Measurements from ENCODE around the gene SHD.
A peak's percentile ranks its signal among the peaks of the same experiment; 100 is the strongest.
"Not testable (repeated sequence)": the region's sequence is repeated elsewhere in the genome, so short reads cannot be mapped to it uniquely, and the experiment has no call there.

SHD gene

DNA sequence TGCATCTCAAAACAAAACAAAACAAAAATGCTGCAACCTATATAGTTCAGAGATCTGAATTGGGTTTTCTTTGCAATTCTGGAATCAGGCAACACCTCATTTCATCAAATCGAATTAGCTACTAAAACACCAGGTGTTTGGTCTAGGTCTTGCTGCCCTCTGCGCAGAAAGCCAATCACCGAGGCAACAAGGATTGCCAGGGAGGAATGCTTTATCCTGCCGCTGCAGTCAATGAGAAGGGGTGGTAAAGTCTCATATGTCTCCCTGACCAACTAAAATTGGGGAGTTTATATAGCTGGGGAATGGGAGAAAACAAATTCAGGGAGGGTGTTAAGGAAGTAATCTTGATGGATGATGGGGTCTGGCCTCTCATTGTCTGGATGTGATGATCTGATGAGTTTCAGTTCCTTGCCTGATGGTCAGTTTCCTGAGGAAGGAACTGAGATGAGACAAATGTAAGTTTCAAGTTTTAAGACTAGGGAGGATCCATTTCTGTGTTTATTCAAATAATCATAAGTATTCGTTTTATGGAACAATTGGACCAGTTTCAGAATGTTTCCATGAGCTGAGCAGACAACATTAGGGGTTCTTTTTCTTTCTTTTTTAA lies 37.1 kb upstream of the SHD start:
- no peaks in the 10 kb centered on the region for H3K27me3 ChIP-seq (ENCODE audit: control insufficient read depth, insufficient read depth, low read length)
- H3K9me3 ChIP-seq (ENCODE audit: control insufficient read depth, insufficient read depth, low read length), result no peaks in the 10 kb centered on the region
- no peaks in the 10 kb centered on the region for H3K36me3 ChIP-seq (ENCODE audit: control insufficient read depth, insufficient read depth, low read length)
- H3K4me1 ChIP-seq (ENCODE audit: control insufficient read depth, insufficient read depth, low read length), result no peaks in the 10 kb centered on the region
- H3K4me3 ChIP-seq (ENCODE audit: low read depth, low read length), result no peak overlapping the region
- H3K9ac ChIP-seq (ENCODE audit: low read depth, low read length), result no peak overlapping the region
- no peak overlapping the region for H3K27ac ChIP-seq (ENCODE audit: low read depth, low read length)

DNA sequence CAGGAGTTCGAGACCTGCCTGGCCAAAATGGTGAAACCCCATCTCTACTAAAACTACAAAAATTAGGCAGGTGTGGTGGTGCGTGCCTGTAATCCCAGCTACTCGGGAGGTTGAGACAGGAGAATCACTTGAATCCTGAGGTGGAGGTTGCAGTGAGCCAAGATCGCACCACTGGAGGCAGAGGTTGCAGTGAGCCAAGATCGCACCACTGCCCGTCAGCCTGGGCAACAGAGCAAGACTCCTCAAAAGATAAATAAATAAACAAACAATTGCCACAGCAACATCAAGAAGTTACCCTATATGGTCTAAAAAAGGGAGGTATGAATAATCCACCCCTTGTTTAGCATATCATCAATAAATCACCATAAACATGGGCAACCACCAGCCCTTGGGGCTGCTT lies 33.1 kb upstream of the SHD start:
- not testable (repeated sequence) for H3K9ac ChIP-seq (ENCODE audit: low read depth, low read length); H3K27ac ChIP-seq (ENCODE audit: low read depth, low read length); H3K27me3 ChIP-seq (ENCODE audit: control insufficient read depth, insufficient read depth, low read length); H3K9me3 ChIP-seq (ENCODE audit: control insufficient read depth, insufficient read depth, low read length); H3K4me1 ChIP-seq (ENCODE audit: control insufficient read depth, insufficient read depth, low read length); H3K4me3 ChIP-seq (ENCODE audit: low read depth, low read length)
- peaks cover 19% of the 10 kb centered on the region for H3K36me3 ChIP-seq (ENCODE audit: control insufficient read depth, insufficient read depth, low read length)

DNA sequence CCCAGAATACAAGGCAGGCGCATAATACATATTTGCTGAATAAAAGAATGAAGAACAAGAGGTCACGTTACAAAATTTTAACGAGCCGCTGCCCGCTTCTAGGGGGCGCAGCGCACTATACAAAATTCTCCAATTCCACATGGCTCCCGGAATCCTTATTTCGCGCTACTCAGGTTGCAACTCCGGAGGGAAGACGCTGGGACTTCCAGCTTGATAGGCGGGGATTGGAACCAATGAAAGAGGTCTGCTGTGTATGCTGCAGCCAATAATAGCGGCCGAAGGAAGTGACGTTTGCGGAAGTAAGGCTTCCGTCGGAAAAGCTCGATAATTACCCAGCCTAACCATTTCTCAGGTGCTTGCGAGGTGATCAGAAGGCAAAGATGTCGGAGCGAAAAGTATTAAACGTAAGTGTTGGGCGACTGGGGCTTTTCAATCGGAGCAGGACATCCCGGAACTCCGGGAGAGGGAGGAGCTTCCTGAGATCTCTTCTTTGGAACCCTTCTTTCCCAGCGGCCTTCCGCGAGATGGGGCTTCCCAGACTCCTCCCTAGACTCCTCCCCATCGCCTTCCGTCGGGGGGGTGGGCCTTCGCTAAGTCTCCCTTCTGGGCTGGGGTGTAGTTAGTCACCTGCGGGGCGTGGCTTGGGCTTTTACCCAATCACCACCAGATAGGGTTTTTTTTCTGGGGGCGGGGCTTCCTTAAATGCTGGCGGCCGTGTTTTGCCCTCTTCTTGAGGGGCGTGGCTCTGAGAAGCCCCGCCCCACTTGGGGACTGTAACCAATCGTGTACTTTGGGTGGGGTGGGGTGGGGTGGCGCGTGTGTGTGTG lies 32.1 kb upstream of the SHD start, which contains the start of gene YJU2:
Gene YJU2, plus strand, starts transcription at position 314 of the 827 bp plus-strand sequence. Its CDS starts 67 bp downstream, at position 381.
- peak within 1 kb of the TSS; percentile 94 for H3K4me3 ChIP-seq (ENCODE audit: low read depth, low read length)
- H3K4me1 ChIP-seq (ENCODE audit: control insufficient read depth, insufficient read depth, low read length), result no peaks in the 10 kb centered on the region
- H3K9me3 ChIP-seq (ENCODE audit: control insufficient read depth, insufficient read depth, low read length), result no peaks in the 10 kb centered on the region
- no peaks in the 10 kb centered on the region for H3K27me3 ChIP-seq (ENCODE audit: control insufficient read depth, insufficient read depth, low read length)
- peak within 1 kb of the TSS; percentile 98 for H3K27ac ChIP-seq (ENCODE audit: low read depth, low read length)
- H3K9ac ChIP-seq (ENCODE audit: low read depth, low read length), result peak within 1 kb of the TSS; percentile 97
- H3K36me3 ChIP-seq (ENCODE audit: control insufficient read depth, insufficient read depth, low read length), result peaks cover 28% of the 10 kb centered on the region

DNA sequence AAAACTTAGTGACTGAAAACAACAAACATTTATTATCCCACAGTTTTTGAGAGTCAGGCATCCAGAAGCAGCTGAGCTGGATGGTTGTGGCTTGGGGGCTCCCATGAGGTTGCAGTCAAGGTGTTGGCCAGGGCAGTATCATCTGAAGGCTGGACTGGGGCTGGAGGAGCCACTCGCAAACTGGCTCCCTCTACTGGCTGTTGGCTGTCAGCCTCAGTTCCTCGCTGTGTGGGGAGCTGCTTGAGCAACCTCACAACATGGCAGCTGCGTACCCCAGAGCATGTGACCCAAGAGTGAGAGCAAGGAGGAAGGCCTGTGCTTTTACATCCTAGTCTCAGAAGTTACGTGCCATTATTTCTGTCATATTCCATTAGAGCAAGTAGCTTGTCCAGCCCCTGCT lies 22.5 kb upstream of the SHD start:
- no peak overlapping the region for H3K9ac ChIP-seq (ENCODE audit: low read depth, low read length)
- no peak overlapping the region for H3K4me3 ChIP-seq (ENCODE audit: low read depth, low read length)
- H3K4me1 ChIP-seq (ENCODE audit: control insufficient read depth, insufficient read depth, low read length), result no peaks in the 10 kb centered on the region
- peaks cover 11% of the 10 kb centered on the region for H3K9me3 ChIP-seq (ENCODE audit: control insufficient read depth, insufficient read depth, low read length)
- no peaks in the 10 kb centered on the region for H3K27me3 ChIP-seq (ENCODE audit: control insufficient read depth, insufficient read depth, low read length)
- H3K27ac ChIP-seq (ENCODE audit: low read depth, low read length), result no peak overlapping the region
- peaks cover 67% of the 10 kb centered on the region for H3K36me3 ChIP-seq (ENCODE audit: control insufficient read depth, insufficient read depth, low read length)

DNA sequence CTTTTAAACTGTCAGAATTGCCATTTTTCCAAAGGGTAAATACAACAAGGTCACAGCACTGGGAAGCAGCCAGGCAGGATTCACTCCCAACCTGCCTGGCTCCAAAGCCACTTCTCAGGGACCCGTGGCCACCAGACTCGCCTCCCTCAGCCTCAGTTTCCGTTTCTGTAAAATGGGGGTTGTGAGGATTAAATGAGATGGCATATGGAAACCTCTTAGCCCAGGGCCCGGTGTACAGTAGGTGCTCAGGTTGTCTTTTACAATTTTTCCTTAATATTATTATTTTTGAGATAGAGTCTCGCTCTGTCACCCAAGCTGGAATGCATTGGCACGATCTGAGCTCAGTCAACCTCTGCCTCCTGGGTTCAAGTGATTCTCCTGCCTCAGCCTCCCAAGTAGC lies 22.0 kb upstream of the SHD start:
- no peak overlapping the region for H3K9ac ChIP-seq (ENCODE audit: low read depth, low read length)
- no peaks in the 10 kb centered on the region for H3K4me1 ChIP-seq (ENCODE audit: control insufficient read depth, insufficient read depth, low read length)
- no peak overlapping the region for H3K27ac ChIP-seq (ENCODE audit: low read depth, low read length)
- no peak overlapping the region for H3K4me3 ChIP-seq (ENCODE audit: low read depth, low read length)
- peaks cover 11% of the 10 kb centered on the region for H3K9me3 ChIP-seq (ENCODE audit: control insufficient read depth, insufficient read depth, low read length)
- H3K27me3 ChIP-seq (ENCODE audit: control insufficient read depth, insufficient read depth, low read length), result no peaks in the 10 kb centered on the region
- H3K36me3 ChIP-seq (ENCODE audit: control insufficient read depth, insufficient read depth, low read length), result peaks cover 68% of the 10 kb centered on the region

DNA sequence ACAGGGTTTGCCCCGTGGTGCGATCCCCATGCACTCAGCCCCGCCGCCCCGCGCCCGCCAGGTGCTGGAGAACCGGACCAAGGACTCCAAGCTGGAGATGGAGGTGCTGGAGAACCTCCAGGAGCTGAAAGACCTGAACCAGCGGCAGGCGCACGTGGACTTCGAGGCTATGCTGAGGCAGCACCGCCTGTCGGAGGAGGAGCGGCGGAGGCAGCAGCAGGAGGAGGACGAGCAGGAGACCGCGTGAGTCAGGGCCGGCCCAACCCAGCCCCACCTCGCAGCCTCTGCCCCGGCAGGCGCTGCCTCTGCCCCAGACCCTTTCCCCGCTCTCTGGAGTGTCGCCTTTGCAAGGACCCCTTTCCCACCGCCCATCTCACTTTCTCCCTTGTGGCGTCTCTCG lies 20.9 kb upstream of the SHD start:
- Histone ChIP-seq H3K9ac (ENCODE audit: low read depth, low read length) (no peak overlapping the region), H3K4me3 (ENCODE audit: low read depth, low read length) (no peak overlapping the region), H3K27ac (ENCODE audit: low read depth, low read length) (no peak overlapping the region), H3K4me1 (ENCODE audit: control insufficient read depth, insufficient read depth, low read length) (no peaks in the 10 kb centered on the region), H3K27me3 (ENCODE audit: control insufficient read depth, insufficient read depth, low read length) (no peaks in the 10 kb centered on the region), H3K36me3 (ENCODE audit: control insufficient read depth, insufficient read depth, low read length) (peaks cover 69% of the 10 kb centered on the region), H3K9me3 (ENCODE audit: control insufficient read depth, insufficient read depth, low read length) (peaks cover 11% of the 10 kb centered on the region)

DNA sequence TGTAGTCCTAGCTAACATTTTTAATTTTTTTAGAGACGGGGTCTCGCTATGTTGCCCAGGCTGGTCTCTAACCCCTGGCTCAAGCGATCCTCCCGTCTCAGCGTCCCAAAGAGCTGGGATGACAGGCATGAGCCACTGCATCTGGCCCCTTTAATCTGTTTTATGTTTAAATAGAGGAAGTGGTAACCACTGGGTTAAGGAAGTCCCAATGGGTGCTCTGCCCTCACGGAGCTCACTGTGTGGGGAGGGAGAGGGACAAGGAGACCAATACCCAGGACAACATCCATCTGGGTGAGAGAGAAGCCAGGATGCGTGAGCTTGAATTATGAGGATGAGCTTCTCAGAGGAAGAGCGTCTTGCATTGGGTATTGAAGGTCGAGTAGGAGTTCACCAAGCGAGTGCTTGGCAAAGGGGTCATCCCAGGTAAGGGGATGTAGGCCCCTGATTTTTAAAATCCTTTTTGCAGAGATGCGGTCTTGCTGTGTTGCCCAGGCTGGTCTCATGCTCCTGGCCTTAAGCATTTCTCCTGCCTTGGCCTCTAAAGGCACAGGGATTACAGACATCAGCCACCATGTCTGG lies 18.4 kb upstream of the SHD start:
- Histone ChIP-seq H3K36me3 (ENCODE audit: control insufficient read depth, insufficient read depth, low read length) (peaks cover 63% of the 10 kb centered on the region), H3K9me3 (ENCODE audit: control insufficient read depth, insufficient read depth, low read length) (peaks cover 7% of the 10 kb centered on the region; the same call in 1 of the 2 replicates), H3K27ac (ENCODE audit: low read depth, low read length) (no peak overlapping the region), H3K9ac (ENCODE audit: low read depth, low read length) (no peak overlapping the region), H3K4me3 (ENCODE audit: low read depth, low read length) (no peak overlapping the region), H3K4me1 (ENCODE audit: control insufficient read depth, insufficient read depth, low read length) (no peaks in the 10 kb centered on the region), H3K27me3 (ENCODE audit: control insufficient read depth, insufficient read depth, low read length) (no peaks in the 10 kb centered on the region)

DNA sequence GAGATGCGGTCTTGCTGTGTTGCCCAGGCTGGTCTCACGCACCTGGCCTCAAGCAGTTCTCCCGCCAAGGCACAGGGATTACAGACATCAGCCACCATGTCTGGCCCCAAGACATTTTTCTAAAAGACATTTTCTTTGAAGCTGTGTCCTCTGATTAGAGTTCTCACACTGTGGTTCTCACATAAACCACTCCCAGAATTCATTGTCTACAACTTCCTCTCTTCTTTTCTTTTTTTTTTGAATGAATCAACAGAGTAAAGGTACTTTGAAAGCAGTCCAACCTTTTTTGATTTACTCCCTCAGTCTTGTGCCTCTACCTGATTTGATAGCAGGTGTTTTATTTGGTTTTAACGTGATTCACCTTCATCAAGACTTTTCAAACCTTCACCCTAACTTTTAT lies 14.3 kb upstream of the SHD start:
- Histone ChIP-seq H3K4me1 (ENCODE audit: control insufficient read depth, insufficient read depth, low read length) (no peaks in the 10 kb centered on the region), H3K9ac (ENCODE audit: low read depth, low read length) (no peak overlapping the region), H3K36me3 (ENCODE audit: control insufficient read depth, insufficient read depth, low read length) (peaks cover 48% of the 10 kb centered on the region), H3K9me3 (ENCODE audit: control insufficient read depth, insufficient read depth, low read length) (no peaks in the 10 kb centered on the region), H3K27me3 (ENCODE audit: control insufficient read depth, insufficient read depth, low read length) (no peaks in the 10 kb centered on the region), H3K4me3 (ENCODE audit: low read depth, low read length) (no peak overlapping the region), H3K27ac (ENCODE audit: low read depth, low read length) (no peak overlapping the region)

DNA sequence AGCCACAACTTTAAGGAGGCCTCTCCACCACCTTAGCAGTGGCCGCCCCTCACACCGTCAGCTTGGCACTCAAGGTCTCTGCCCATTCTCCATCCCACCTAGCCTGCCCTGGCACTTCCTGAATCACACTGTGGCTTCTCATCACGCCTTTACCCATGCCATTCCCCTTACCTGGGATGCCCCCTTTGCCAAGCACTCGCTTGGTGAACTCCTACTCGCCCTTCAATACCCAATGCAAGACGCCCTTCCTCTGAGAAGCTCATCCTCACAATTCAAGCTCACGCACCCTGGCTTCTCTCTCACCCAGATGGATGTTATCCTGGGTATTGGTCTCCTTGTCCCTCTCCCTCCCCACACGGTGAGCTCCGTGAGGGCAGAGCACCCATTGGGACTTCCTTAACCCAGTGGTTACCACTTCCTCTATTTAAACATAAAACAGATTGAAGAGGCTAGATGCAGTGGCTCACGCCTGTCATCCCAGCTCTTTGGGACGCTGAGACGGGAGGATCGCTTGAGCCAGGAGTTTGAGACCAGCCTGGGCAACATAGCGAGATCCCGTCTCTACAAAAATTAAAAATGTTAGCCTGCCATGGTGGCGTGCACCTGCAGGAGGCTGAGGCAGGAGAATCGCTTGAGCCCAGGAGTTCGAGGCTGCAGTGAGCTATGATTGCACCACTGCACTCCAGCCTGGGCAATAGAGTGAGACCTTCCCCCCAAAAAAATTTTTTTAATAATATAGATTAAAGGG lies 12.6 kb upstream of the SHD start:
- H3K36me3 ChIP-seq (ENCODE audit: control insufficient read depth, insufficient read depth, low read length), result peaks cover 42% of the 10 kb centered on the region
- no peaks in the 10 kb centered on the region for H3K9me3 ChIP-seq (ENCODE audit: control insufficient read depth, insufficient read depth, low read length)
- no peak overlapping the region for H3K4me3 ChIP-seq (ENCODE audit: low read depth, low read length)
- no peak overlapping the region for H3K27ac ChIP-seq (ENCODE audit: low read depth, low read length)
- no peaks in the 10 kb centered on the region for H3K27me3 ChIP-seq (ENCODE audit: control insufficient read depth, insufficient read depth, low read length)
- H3K9ac ChIP-seq (ENCODE audit: low read depth, low read length), result no peak overlapping the region
- H3K4me1 ChIP-seq (ENCODE audit: control insufficient read depth, insufficient read depth, low read length), result no peaks in the 10 kb centered on the region

DNA sequence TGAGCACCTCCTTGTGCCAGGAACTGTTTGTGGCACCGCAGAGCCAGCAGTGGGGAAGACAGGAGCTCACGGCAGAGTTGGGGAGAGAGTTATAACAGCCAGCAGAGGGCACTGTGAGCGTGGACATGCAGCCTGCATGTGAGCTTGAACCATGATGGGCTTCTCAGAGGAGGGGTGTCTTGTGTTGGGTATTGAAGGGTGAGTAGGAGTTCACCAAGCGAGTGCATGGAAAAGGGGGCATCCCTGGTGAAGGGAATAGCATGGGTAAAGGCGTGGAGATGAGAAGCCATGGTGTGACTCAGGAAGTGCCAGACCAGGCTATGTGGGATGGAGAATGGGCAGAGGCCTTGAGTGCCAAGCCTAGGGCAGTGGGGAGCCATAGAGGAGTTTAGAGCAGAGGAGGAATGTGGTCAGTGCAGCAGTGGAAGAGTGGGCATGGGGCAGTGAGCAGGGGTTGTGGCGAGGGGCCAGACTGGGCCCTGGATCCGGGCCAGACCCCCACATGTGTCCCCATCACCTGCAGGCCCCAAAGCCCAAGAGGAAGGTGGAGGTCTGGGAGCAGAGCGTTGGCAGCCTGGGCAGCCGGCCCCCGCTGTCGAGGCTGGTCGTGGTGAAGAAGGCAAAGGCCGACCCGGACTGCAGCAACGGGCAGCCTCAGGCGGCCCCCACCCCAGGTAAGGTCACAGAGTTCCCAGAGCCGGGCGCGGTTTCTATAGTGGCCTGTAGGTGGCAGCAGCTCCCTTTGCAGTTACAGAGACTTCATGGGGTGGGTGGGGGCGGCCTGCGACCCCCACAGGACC lies 11.8 kb upstream of the SHD start:
- no peak overlapping the region for H3K27ac ChIP-seq (ENCODE audit: low read depth, low read length)
- no peaks in the 10 kb centered on the region for H3K4me1 ChIP-seq (ENCODE audit: control insufficient read depth, insufficient read depth, low read length)
- H3K9me3 ChIP-seq (ENCODE audit: control insufficient read depth, insufficient read depth, low read length), result no peaks in the 10 kb centered on the region
- peaks cover 38% of the 10 kb centered on the region for H3K36me3 ChIP-seq (ENCODE audit: control insufficient read depth, insufficient read depth, low read length)
- H3K9ac ChIP-seq (ENCODE audit: low read depth, low read length), result no peak overlapping the region
- no peak overlapping the region for H3K4me3 ChIP-seq (ENCODE audit: low read depth, low read length)
- H3K27me3 ChIP-seq (ENCODE audit: control insufficient read depth, insufficient read depth, low read length), result no peaks in the 10 kb centered on the region

Data from HUES48 (cell line).